ENCODE results near the gene HAO2. TPM values are rescaled to one million over a fixed set of nuclear protein-coding genes. Genes with fewer than 3 reads are reported as not detected.

Gene HAO2
- total RNA-seq (not detected), polyA plus RNA-seq (not detected)
- long read RNA-seq, donor 1, result 0 reads
- long read RNA-seq, donor 2, result 0 reads

DNA sequence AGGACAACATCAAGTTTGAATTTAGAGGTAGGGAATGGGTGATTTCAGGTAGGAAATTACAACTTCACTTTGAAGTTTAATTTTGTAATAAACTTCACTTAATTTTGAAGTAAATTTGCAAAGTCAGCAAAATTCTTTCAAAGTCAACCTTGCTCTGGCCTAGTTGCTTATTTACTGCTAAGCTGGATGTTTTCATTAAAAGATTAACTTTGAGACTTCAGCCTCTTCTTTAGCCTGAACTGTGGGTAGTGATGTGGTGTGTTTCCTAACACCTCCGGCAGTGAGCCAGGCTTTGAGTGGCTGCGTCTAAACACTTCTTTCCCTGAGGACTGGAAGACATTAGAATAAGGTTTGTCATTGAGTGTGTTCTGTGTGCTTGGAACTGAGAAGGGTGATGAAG is at the start of gene HAO2:
Gene HAO2 (plus strand): TSS at position 232 of the 400 bp plus-strand sequence. CDS start 12,301 bp downstream, outside the sequence.
- no peak within 1 kb of the TSS for H3K27ac ChIP-seq
- no peak for DNase-seq
- intact Hi-C loops (cut with DNase I), result loop anchor here in 1 of 2 donors (5.0 kb wide), 1 partner anchor 91 kb away; no protein-coding TSS in a partner anchor
- H3K4me3 ChIP-seq, result no peak within 1 kb of the TSS
- no peak for ATAC-seq
- no peaks in the 10 kb centered on the region for H3K4me1 ChIP-seq
- H3K27me3 ChIP-seq (ENCODE audit: insufficient read depth in 3 of 3, low read length in 2 of 3), result no peaks in the 10 kb centered on the region
- TF ChIP-seq, protein P1, sequence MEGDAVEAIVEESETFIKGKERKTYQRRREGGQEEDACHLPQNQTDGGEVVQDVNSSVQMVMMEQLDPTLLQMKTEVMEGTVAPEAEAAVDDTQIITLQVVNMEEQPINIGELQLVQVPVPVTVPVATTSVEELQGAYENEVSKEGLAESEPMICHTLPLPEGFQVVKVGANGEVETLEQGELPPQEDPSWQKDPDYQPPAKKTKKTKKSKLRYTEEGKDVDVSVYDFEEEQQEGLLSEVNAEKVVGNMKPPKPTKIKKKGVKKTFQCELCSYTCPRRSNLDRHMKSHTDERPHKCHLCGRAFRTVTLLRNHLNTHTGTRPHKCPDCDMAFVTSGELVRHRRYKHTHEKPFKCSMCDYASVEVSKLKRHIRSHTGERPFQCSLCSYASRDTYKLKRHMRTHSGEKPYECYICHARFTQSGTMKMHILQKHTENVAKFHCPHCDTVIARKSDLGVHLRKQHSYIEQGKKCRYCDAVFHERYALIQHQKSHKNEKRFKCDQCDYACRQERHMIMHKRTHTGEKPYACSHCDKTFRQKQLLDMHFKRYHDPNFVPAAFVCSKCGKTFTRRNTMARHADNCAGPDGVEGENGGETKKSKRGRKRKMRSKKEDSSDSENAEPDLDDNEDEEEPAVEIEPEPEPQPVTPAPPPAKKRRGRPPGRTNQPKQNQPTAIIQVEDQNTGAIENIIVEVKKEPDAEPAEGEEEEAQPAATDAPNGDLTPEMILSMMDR (IDR thresholded peaks at IDR 0.05), result no peak
- WGBS, 3 donors, result 40 to 68% (median 62%) methylated on average over 2 of the region's 2 CpGs
- no peaks in the 10 kb centered on the region for H3K36me3 ChIP-seq (ENCODE audit: insufficient read depth in 1 of 2, low read depth in 1 of 2)
- no peaks in the 10 kb centered on the region for H3K9me3 ChIP-seq

DNA sequence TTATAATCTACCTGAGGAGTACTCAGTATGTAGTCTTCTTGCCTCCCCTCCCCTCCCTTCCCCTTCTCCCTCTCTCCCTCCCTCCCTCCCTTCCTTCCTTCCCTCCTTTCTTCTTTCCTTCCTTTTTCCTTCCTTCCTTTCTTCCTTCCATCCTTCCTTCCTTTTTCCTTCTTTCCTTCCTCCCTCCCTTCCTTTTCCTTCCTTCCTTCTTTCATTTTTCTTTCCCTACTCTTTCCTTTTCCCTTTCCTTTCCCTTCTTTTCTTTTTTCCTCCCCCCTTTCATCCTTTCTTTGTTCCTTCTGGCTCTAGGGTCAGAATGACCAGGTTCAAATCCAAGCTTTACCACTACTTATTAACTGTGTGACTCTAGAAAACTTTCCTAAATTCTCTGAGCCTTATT is 48.5 kb upstream of the HAO2 start:
- H3K36me3 ChIP-seq (ENCODE audit: insufficient read depth in 1 of 2, low read depth in 1 of 2), result no peaks in the 10 kb centered on the region
- intact Hi-C loops (cut with DNase I), result no loop called here
- no peaks in the 10 kb centered on the region for H3K4me1 ChIP-seq
- H3K27ac ChIP-seq, result no peak overlapping the region
- H3K27me3 ChIP-seq (ENCODE audit: insufficient read depth in 3 of 3, low read length in 2 of 3), result no peaks in the 10 kb centered on the region
- DNase-seq, result no peak
- no peaks in the 10 kb centered on the region for H3K9me3 ChIP-seq
- no peak for ATAC-seq
- H3K4me3 ChIP-seq, result no peak overlapping the region
- TF ChIP-seq, protein P1 (IDR thresholded peaks at IDR 0.05), result no peak

- Histone ChIP-seq H3K36me3 (ENCODE audit: insufficient read depth in 1 of 2, low read depth in 1 of 2) (no peaks in the 10 kb centered on the region), H3K27me3 (ENCODE audit: insufficient read depth in 3 of 3, low read length in 2 of 3) (no peaks in the 10 kb centered on the region), H3K27ac (no peak overlapping the region), H3K9me3 (no peaks in the 10 kb centered on the region), H3K4me1 (peaks cover 2% of the 10 kb centered on the region), H3K4me3 (no peak overlapping the region)
- ATAC-seq (no peak), DNase-seq (no peak)
- TF ChIP-seq, protein P1 (IDR thresholded peaks at IDR 0.05), result no peak
- intact Hi-C loops (cut with DNase I), result no loop called here
- 77 to 85% (median 80%) methylated on average over 5 of the region's 5 CpGs for WGBS, 3 donors
These were observed 46.7 kb upstream of the HAO2 start for GRCh38 chr1:119321666-119322419.

DNA sequence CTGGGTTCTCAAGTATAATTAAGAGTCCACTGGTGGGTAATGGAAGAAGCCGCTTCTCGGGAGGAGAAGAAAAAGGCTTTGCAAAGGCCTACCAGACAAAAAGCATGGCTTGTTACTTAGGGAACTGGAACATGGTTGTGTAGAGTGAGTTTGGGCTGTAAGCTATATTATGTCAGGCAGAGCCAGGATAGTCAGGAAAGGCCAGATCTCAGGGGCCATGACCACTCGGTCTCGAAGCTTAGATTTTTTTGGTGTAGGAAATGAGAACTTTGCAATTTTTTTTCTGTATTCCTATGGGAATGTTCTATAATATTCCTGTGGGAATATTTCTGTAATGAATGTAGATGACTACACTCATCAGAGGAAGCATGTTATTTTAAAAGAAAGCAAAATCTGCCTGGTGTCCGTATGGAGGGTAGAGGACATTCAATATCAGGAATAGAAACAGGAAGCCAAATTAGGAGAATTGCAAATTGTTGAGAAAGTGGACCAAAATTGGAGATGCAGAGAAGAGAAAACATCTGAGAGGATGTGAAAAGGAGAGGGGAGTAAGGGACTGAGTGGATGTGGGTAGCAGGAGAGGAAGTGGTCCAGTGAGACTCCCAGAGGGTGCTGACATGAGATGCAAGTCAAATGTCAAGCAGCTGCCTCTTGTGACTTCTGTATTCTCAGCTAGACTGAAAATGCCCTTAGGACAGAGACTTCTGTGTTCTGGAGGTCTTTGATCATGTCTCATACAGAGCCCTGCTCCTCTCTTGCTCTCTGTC is 45.2 kb upstream of the HAO2 start:
- Histone ChIP-seq H3K27me3 (ENCODE audit: insufficient read depth in 3 of 3, low read length in 2 of 3) (no peaks in the 10 kb centered on the region), H3K27ac (no peak overlapping the region), H3K4me1 (peaks cover 3% of the 10 kb centered on the region), H3K36me3 (ENCODE audit: insufficient read depth in 1 of 2, low read depth in 1 of 2) (no peaks in the 10 kb centered on the region), H3K9me3 (no peaks in the 10 kb centered on the region), H3K4me3 (no peak overlapping the region)
- intact Hi-C loops (cut with DNase I), result no loop called here
- TF ChIP-seq, protein P1 (IDR thresholded peaks at IDR 0.05), result no peak
- ATAC-seq (no peak), DNase-seq (no peak)
- WGBS, 3 donors, result 79 to 87% (median 85%) methylated on average over 5 of the region's 5 CpGs

All from psoas muscle (tissue), 8 donors.